Smooth muscle cell (in vitro differentiated cells): ENCODE results near the gene CYP11A1. TPM values are rescaled to one million over a fixed set of nuclear protein-coding genes. Genes with fewer than 3 reads are reported as not detected.

ENCODE experiments used
- DNase-seq: peaks from one replicate; lab custom pipeline; 2025; ENCODE audit not compliant: unreplicated experiment; lab: John Stamatoyannopoulos, UW
- H2AFZ ChIP-seq: fragments of 200-600 bp; sonication (generic); 2 replicates; pipeline ENCODE4 v1.6.0; 2016; ENCODE audit warnings: antibody characterized with exemption, low read depth, mild to moderate bottlenecking
- H3F3A ChIP-seq: fragments of 200-600 bp; sonication (generic); 2 replicates; pipeline ENCODE4 v1.6.0; 2017; ENCODE audit warnings: antibody characterized with exemption, low read depth
- H3K27ac ChIP-seq: fragments of 200-600 bp; sonication (generic); 2 replicates; pipeline ENCODE4 v1.5.1; 2016; ENCODE audit warnings: low read depth, mild to moderate bottlenecking
- H3K27me3 ChIP-seq: fragments of 200-600 bp; sonication (generic); 2 replicates; pipeline ENCODE4 v1.6.1; 2016; ENCODE audit warnings: low read depth, mild to moderate bottlenecking
- H3K36me3 ChIP-seq: fragments of 200-600 bp; sonication (generic); 2 replicates; pipeline ENCODE4 v1.5.1; 2016; ENCODE audit warnings: low read depth
- H3K4me1 ChIP-seq: fragments of 200-600 bp; sonication (generic); 2 replicates; pipeline ENCODE4 v1.5.1; 2016; ENCODE audit warnings: low read depth
- H3K4me2 ChIP-seq: fragments of 200-600 bp; sonication (generic); 2 replicates; pipeline ENCODE4 v1.6.0; 2016; ENCODE audit warnings: mild to moderate bottlenecking
- H3K4me3 ChIP-seq: fragments of 200-600 bp; sonication (generic); 2 replicates; pipeline ENCODE4 v1.5.1; 2016; ENCODE audit warnings: mild to moderate bottlenecking
- H3K79me2 ChIP-seq: fragments of 200-600 bp; sonication (generic); 2 replicates; pipeline ENCODE4 v1.6.0; 2016; ENCODE audit warnings: low read depth, mild to moderate bottlenecking
- H3K9ac ChIP-seq: fragments of 200-600 bp; sonication (generic); 2 replicates; pipeline ENCODE4 v1.6.0; 2016; ENCODE audit warnings: low read depth
- H3K9me3 ChIP-seq: fragments of 200-600 bp; sonication (generic); replicated peaks from 2 replicates; pipeline ENCODE4 v1.5.1; 2016; ENCODE audit warnings: low read depth
- H4K20me1 ChIP-seq: fragments of 200-600 bp; sonication (generic); 2 replicates; pipeline ENCODE4 v1.6.0; 2016; ENCODE audit warnings: low read depth
- WGBS: methylation state at CpG from one replicate; pipeline ENCODE4 v1.1.7; 2016; ENCODE audit warnings: low lambda C conversion rate; 5-methylcytosine and 5-hydroxymethylcytosine counted together
- polyA plus RNA-seq: library from polyadenylated mRNA; unstranded; fragments of >200 nt; fragmentation: Nextera tagmentation; extraction: Ambion mirVana; gene quantifications from 2 replicates; pipeline ENCODE4 v1.2.1, GENCODE V29; 2016
- total RNA-seq: library from RNA; depleted of rRNA; stranded (reverse); fragments of >200 nt; gene quantifications from 2 replicates; pipeline ENCODE4 v1.2.3, GENCODE V29; 2014
- TF ChIP-seq, protein P1 (sequence below): fragments of 200-600 bp; sonication (generic); IDR thresholded peaks from 2 replicates; pipeline ENCODE4 v1.5.1; 2017; ENCODE audit warnings: borderline replicate concordance, mild to moderate bottlenecking, antibody characterized with exemption; ENCODE audit not compliant: insufficient read depth, poor library complexity, severe bottlenecking

CYP11A1 gene
- total and polyA plus RNA-seq, 2 experiments from 2014 or later: 3.5 to 6.6 TPM

DNA sequence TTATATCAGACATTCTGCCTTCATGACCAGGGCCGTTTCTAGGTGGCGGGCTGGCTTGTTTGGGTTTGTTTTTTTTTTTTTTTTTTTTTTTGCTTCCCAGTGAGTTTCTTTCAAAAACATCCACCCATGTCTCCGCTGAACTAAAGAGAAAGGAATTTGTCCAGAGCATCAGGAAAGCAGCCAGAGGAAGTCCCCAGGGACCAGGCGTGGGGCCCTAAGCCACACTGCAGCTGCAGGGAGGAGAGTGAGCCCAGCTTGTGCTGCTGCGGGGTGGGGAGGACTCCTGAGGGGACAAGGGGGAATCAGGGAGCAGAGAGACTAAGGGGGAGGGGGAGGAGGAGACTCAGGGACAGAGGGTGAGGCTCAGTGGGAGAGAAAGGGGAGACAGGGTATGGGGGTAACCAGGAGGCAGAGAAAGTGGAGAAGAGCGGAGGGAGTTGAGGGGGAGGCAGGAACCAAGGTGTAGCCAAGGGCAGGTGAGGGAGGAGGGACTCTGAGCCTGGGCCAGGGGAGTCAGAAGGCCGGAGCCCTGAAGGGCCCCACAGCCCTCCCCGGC lies 49.5 kb downstream of the CYP11A1 start:
- 4% methylated on average over 5 of the region's 8 CpGs for WGBS
- no peaks in the 10 kb centered on the region for H3K36me3 ChIP-seq
- peak overlapping the region; percentile 96 for H3K9ac ChIP-seq
- H3K4me2 ChIP-seq: peak overlapping the region; percentile 58
- no peaks in the 10 kb centered on the region for H4K20me1 ChIP-seq
- TF ChIP-seq, protein P1, sequence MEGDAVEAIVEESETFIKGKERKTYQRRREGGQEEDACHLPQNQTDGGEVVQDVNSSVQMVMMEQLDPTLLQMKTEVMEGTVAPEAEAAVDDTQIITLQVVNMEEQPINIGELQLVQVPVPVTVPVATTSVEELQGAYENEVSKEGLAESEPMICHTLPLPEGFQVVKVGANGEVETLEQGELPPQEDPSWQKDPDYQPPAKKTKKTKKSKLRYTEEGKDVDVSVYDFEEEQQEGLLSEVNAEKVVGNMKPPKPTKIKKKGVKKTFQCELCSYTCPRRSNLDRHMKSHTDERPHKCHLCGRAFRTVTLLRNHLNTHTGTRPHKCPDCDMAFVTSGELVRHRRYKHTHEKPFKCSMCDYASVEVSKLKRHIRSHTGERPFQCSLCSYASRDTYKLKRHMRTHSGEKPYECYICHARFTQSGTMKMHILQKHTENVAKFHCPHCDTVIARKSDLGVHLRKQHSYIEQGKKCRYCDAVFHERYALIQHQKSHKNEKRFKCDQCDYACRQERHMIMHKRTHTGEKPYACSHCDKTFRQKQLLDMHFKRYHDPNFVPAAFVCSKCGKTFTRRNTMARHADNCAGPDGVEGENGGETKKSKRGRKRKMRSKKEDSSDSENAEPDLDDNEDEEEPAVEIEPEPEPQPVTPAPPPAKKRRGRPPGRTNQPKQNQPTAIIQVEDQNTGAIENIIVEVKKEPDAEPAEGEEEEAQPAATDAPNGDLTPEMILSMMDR: no peak
- H2AFZ ChIP-seq: no peak overlapping the region
- H3K27me3 ChIP-seq: no peaks in the 10 kb centered on the region
- peak; percentile 58 for DNase-seq
- H3F3A ChIP-seq: no peaks in the 10 kb centered on the region
- no peaks in the 10 kb centered on the region for H3K79me2 ChIP-seq
- H3K4me1 ChIP-seq: peaks cover 15% of the 10 kb centered on the region
- H3K9me3 ChIP-seq: no peaks in the 10 kb centered on the region
- no peak overlapping the region for H3K4me3 ChIP-seq
- H3K27ac ChIP-seq: peak overlapping the region; percentile 100

DNA sequence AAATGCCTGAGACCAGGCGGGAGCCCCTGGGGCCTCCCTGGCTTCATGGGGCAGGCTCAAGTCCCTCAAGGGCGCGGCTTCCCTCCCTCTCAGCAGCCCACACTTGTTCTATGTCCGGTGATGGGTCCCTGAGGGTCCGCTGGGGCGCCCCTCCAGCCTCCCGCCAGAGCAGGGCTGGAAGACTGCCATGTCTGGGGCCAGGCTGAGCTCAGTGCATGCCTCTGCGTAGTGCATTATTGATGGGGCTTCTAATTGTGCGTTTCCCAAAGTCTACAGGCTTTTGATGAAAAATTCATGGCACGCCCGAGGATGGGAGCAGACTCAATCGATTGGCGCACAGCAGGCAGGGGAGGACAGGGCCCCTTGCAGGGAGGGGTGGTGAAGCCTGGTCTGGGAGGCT lies 51.3 kb downstream of the CYP11A1 start:
- Histone ChIP-seq H3K4me2 (no peak overlapping the region), H3K9ac (peak overlapping the region; percentile 96), H2AFZ (no peak overlapping the region), H3K36me3 (no peaks in the 10 kb centered on the region), H3F3A (no peaks in the 10 kb centered on the region), H3K4me3 (no peak overlapping the region), H3K27ac (peak overlapping the region; percentile 100), H3K4me1 (peaks cover 19% of the 10 kb centered on the region), H3K79me2 (no peaks in the 10 kb centered on the region), H4K20me1 (no peaks in the 10 kb centered on the region), H3K27me3 (no peaks in the 10 kb centered on the region), H3K9me3 (no peaks in the 10 kb centered on the region)
- DNase-seq: no peak
- 92% methylated on average over 13 of the region's 13 CpGs for WGBS
- TF ChIP-seq, protein P1: no peak

DNA sequence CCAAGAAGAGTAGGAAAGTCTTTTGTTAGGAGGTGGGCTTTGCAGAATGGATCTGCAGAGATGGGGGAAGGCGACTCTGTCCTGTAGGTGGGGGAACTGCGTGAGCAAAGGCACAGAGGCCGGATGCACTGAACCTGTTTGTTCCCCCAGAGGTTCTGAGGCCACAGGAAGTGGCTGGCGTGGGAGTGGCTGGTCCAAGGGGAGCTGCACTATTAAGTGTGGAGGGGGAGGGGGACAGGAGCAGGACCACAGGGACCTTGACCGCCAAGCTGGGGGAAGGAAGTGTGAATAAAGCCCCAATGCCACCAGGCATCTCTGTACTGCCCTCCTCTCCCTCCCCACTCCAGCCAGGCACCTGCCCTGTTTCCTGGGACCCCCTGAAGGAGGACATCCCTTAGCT lies 51.8 kb downstream of the CYP11A1 start:
- Histone ChIP-seq H3K4me3 (no peak overlapping the region), H3K79me2 (no peaks in the 10 kb centered on the region), H3K27ac (no peak overlapping the region), H2AFZ (no peak overlapping the region), H4K20me1 (no peaks in the 10 kb centered on the region), H3K4me2 (no peak overlapping the region), H3K9me3 (no peaks in the 10 kb centered on the region), H3K9ac (no peak overlapping the region), H3F3A (no peaks in the 10 kb centered on the region), H3K27me3 (no peaks in the 10 kb centered on the region), H3K4me1 (peaks cover 19% of the 10 kb centered on the region), H3K36me3 (no peaks in the 10 kb centered on the region)
- WGBS: 81% methylated on average over 4 of the region's 5 CpGs
- DNase-seq: no peak
- TF ChIP-seq, protein P1: no peak

DNA sequence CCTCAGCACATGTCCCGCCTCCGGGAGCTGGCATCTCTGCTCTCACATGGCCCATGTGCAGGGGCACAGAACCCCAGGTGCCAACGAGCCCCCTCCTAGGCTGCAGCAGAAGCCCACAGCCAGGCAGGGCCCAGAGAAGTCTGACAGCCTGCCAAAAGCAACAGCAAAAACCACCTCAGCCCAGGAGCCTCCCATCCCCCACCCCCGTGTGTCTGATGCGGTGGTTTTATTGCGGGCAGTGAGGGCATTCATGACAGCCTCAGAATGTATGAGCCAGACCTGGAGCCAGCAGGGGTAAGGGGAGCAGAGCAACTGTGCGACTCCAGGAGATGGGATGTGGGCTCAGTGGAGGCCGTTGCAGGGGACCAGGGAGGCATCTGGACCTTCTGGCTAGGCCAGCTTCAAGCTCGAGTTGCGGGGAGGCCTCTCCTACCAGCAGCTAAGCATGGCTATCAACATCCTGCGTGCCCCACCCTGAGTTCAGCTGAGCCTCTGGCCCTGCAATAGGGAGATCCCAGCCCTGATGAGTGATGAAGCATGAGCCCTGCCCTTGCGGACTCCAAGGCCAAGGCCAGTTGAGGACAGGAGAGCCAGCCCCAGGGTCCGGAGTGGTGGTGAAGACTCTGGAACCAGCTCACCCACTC lies 52.5 kb downstream of the CYP11A1 start:
- H3K9me3 ChIP-seq: no peaks in the 10 kb centered on the region
- WGBS: 71% methylated on average over 11 of the region's 13 CpGs
- no peaks in the 10 kb centered on the region for H3K27me3 ChIP-seq
- peaks cover 19% of the 10 kb centered on the region for H3K4me1 ChIP-seq
- no peaks in the 10 kb centered on the region for H4K20me1 ChIP-seq
- H3K79me2 ChIP-seq: no peaks in the 10 kb centered on the region
- H3K36me3 ChIP-seq: no peaks in the 10 kb centered on the region
- no peak for DNase-seq
- TF ChIP-seq, protein P1: no peak
- no peak overlapping the region for H3K27ac ChIP-seq
- no peak overlapping the region for H2AFZ ChIP-seq
- no peak overlapping the region for H3K4me3 ChIP-seq
- no peak overlapping the region for H3K4me2 ChIP-seq
- H3K9ac ChIP-seq: no peak overlapping the region
- H3F3A ChIP-seq: no peaks in the 10 kb centered on the region
